ENCODE measurements around the gene ADAM11.

DNA sequence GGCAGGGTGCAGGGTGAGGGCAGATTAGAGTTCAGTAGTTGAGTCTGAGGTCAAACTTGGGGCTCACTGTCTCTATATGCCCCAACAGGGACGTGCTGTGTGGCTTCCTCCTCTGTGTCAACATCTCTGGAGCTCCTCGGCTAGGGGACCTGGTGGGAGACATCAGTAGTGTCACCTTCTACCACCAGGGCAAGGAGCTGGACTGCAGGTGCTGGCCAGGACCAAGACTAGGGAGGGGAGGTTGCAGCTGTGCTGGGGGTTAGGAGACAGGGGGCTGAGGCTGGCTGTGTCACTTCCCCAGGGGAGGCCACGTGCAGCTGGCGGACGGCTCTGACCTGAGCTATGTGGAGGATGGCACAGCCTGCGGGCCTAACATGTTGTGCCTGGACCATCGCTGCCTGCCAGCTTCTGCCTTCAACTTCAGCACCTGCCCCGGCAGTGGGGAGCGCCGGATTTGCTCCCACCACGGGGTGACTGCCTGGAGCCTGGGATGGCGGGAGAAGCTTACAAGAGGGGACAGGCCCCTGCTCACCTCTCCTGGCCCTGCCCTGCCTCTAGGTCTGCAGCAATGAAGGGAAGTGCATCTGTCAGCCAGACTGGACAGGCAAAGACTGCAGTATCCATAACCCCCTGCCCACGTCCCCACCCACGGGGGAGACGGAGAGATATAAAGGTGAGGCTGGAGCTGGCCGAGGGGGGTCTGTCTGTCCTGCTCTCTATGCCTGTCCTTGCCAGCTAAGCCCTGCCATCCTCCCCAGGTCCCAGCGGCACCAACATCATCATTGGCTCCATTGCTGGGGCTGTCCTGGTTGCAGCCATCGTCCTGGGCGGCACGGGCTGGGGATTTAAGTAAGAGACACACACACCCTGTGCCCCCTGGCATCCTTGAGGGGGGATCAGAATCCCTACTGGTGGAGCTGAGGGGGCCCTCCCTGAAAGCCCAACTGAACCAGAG lies 18.9 kb downstream of the ADAM11 start:
- TF ChIP-seq, protein P1, sequence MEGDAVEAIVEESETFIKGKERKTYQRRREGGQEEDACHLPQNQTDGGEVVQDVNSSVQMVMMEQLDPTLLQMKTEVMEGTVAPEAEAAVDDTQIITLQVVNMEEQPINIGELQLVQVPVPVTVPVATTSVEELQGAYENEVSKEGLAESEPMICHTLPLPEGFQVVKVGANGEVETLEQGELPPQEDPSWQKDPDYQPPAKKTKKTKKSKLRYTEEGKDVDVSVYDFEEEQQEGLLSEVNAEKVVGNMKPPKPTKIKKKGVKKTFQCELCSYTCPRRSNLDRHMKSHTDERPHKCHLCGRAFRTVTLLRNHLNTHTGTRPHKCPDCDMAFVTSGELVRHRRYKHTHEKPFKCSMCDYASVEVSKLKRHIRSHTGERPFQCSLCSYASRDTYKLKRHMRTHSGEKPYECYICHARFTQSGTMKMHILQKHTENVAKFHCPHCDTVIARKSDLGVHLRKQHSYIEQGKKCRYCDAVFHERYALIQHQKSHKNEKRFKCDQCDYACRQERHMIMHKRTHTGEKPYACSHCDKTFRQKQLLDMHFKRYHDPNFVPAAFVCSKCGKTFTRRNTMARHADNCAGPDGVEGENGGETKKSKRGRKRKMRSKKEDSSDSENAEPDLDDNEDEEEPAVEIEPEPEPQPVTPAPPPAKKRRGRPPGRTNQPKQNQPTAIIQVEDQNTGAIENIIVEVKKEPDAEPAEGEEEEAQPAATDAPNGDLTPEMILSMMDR (IDR thresholded peaks at IDR 0.05; ENCODE audit: control extremely low read depth in 1 of 3, insufficient read depth in 1 of 3, low read depth in 1 of 3, low read length in 3 of 3): no peak
- TF ChIP-seq TEAD4 (IDR thresholded peaks at IDR 0.05; ENCODE audit: low read depth, low read length) (no peak), ZNF274 (IDR thresholded peaks at IDR 0.05; ENCODE audit: borderline replicate concordance, extremely low read depth, low read length) (no peak), FOSL1 (IDR thresholded peaks at IDR 0.05; ENCODE audit: insufficient read depth, low read depth, low read length) (no peak), SP2 (IDR thresholded peaks at IDR 0.05; ENCODE audit: low read length) (no peak), POLR2A (IDR thresholded peaks at IDR 0.05; ENCODE audit: control extremely low read depth in 1 of 2, low read depth in 2 of 2, low read length in 2 of 2) (no peak), SRF (IDR thresholded peaks at IDR 0.05; ENCODE audit: low read depth, low read length) (no peak), SP1 (IDR thresholded peaks at IDR 0.05; ENCODE audit: low read depth, low read length) (no peak), EP300 (IDR thresholded peaks at IDR 0.05; ENCODE audit: borderline replicate concordance in 1 of 2, low read depth in 2 of 2, low read length in 2 of 2) (no peak)
- TF ChIP-seq, protein P2, sequence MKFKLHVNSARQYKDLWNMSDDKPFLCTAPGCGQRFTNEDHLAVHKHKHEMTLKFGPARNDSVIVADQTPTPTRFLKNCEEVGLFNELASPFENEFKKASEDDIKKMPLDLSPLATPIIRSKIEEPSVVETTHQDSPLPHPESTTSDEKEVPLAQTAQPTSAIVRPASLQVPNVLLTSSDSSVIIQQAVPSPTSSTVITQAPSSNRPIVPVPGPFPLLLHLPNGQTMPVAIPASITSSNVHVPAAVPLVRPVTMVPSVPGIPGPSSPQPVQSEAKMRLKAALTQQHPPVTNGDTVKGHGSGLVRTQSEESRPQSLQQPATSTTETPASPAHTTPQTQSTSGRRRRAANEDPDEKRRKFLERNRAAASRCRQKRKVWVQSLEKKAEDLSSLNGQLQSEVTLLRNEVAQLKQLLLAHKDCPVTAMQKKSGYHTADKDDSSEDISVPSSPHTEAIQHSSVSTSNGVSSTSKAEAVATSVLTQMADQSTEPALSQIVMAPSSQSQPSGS (IDR thresholded peaks at IDR 0.05; ENCODE audit: low read length): no peak
- TF ChIP-seq, protein P3, sequence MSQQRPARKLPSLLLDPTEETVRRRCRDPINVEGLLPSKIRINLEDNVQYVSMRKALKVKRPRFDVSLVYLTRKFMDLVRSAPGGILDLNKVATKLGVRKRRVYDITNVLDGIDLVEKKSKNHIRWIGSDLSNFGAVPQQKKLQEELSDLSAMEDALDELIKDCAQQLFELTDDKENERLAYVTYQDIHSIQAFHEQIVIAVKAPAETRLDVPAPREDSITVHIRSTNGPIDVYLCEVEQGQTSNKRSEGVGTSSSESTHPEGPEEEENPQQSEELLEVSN (IDR thresholded peaks at IDR 0.05): no peak

Data from H1 (cell line).